ENCODE measurements around the gene BSND. TPM values are rescaled to one million over a fixed set of nuclear protein-coding genes. Genes with fewer than 3 reads are reported as not detected.

Gene BSND
- total RNA-seq, 4 donors from 2014 or later, result not detected

- TF ChIP-seq POLR2A (IDR thresholded peaks at IDR 0.05), result no peak
- no peak for TF ChIP-seq CTCF (IDR thresholded peaks at IDR 0.05)
- WGBS, 2 donors, result 89% methylated on average over 4 of the region's 4 CpGs
- intact Hi-C loops (cut with DNase I; ENCODE audit: low total_unique reads), result no loop called here
- no peak overlapping the region for H3K4me3 ChIP-seq (ENCODE audit: low read depth, poor library complexity, severe bottlenecking)
- DNase-seq (ENCODE audit: low spot score in 2 of 2), result no peak
These were observed 45.6 kb upstream of the BSND start for GRCh38 chr1:54952950-54953718.

- intact Hi-C loops (cut with DNase I; ENCODE audit: low total_unique reads), result no loop called here
- no peak for DNase-seq (ENCODE audit: low spot score in 2 of 2)
- H3K4me3 ChIP-seq (ENCODE audit: low read depth, poor library complexity, severe bottlenecking), result no peak overlapping the region
- TF ChIP-seq CTCF (IDR thresholded peaks at IDR 0.05), result no peak
- no peak for TF ChIP-seq POLR2A (IDR thresholded peaks at IDR 0.05)
- 98 to 100% methylated on average over 3 of the region's 3 CpGs for WGBS, 2 donors
These were observed 44.9 kb upstream of the BSND start for GRCh38 chr1:54953846-54954245.

GRCh38 chr1:54955359-54955758 lies 43.4 kb upstream of the BSND start:
- DNase-seq (ENCODE audit: low spot score in 2 of 2), result no peak
- H3K4me3 ChIP-seq (ENCODE audit: low read depth, poor library complexity, severe bottlenecking), result no peak overlapping the region
- WGBS, 2 donors, result 52 to 53% methylated on average over 1 of the region's 1 CpG
- TF ChIP-seq CTCF (IDR thresholded peaks at IDR 0.05) (no peak), POLR2A (IDR thresholded peaks at IDR 0.05) (no peak)
- intact Hi-C loops (cut with DNase I; ENCODE audit: low total_unique reads), result no loop called here

- no peak for DNase-seq (ENCODE audit: low spot score in 2 of 2)
- H3K4me3 ChIP-seq (ENCODE audit: low read depth, poor library complexity, severe bottlenecking), result no peak overlapping the region
- 84 to 92% methylated on average over 4 of the region's 4 CpGs for WGBS, 2 donors
- intact Hi-C loops (cut with DNase I; ENCODE audit: low total_unique reads), result no loop called here
- TF ChIP-seq POLR2A (IDR thresholded peaks at IDR 0.05), result no peak
- TF ChIP-seq CTCF (IDR thresholded peaks at IDR 0.05), result no peak
These were observed 42.0 kb upstream of the BSND start for GRCh38 chr1:54956726-54957125.

- TF ChIP-seq CTCF (IDR thresholded peaks at IDR 0.05), result no peak
- no peak for TF ChIP-seq POLR2A (IDR thresholded peaks at IDR 0.05)
- WGBS, 2 donors, result 56 to 62% methylated on average over 3 of the region's 3 CpGs
- H3K4me3 ChIP-seq (ENCODE audit: low read depth, poor library complexity, severe bottlenecking), result no peak overlapping the region
- no peak for DNase-seq (ENCODE audit: low spot score in 2 of 2)
- intact Hi-C loops (cut with DNase I; ENCODE audit: low total_unique reads), result no loop called here
These were observed 39.5 kb upstream of the BSND start for GRCh38 chr1:54959241-54959640.
